WTC11 (cell line): ENCODE results near the gene WDFY4.
"Not testable (repeated sequence)": the region's sequence is repeated elsewhere in the genome, so short reads cannot be mapped to it uniquely, and the experiment has no call there.

Source experiments
- ATF2 ChIP-seq: sonication (generic); formaldehyde crosslinking; IDR thresholded peaks from 2 replicates; pipeline ENCODE4 v1.8.1; 2022; ENCODE audit warnings: low read depth, missing genetic modification reagents, borderline replicate concordance
- ATF6 ChIP-seq: sonication (generic); formaldehyde crosslinking; IDR thresholded peaks from 2 replicates; pipeline ENCODE4 v1.8.1; 2023; ENCODE audit warnings: mild to moderate bottlenecking, missing genetic modification reagents
- CREM ChIP-seq: sonication (generic); formaldehyde crosslinking; IDR thresholded peaks from 2 replicates; pipeline ENCODE4 v1.8.1; 2022; ENCODE audit warnings: mild to moderate bottlenecking, missing genetic modification reagents, moderate library complexity
- CTCF ChIP-seq: fragments of 200-600 bp; IDR thresholded peaks from 2 replicates; pipeline ENCODE4 v1.8.0; 2022; ENCODE audit warnings: antibody characterized with exemption
- ETV6 ChIP-seq: sonication (generic); formaldehyde crosslinking; IDR thresholded peaks from 2 replicates; pipeline ENCODE4 v1.8.1; 2022; ENCODE audit warnings: mild to moderate bottlenecking, missing genetic modification reagents
- FOXP1 ChIP-seq: sonication (generic); formaldehyde crosslinking; IDR thresholded peaks from 2 replicates; pipeline ENCODE4 v1.8.0; 2022; ENCODE audit warnings: missing genetic modification reagents, mild to moderate bottlenecking, moderate library complexity, borderline replicate concordance
- KAT7 ChIP-seq: sonication (generic); formaldehyde crosslinking; IDR thresholded peaks from 2 replicates; pipeline ENCODE4 v1.8.1; 2023; ENCODE audit warnings: missing genetic modification reagents, mild to moderate bottlenecking, borderline replicate concordance
- USF2 ChIP-seq: sonication (generic); formaldehyde crosslinking; IDR thresholded peaks from 2 replicates; pipeline ENCODE4 v1.8.1; 2023; ENCODE audit warnings: mild to moderate bottlenecking, missing genetic modification reagents, moderate library complexity
- ZNF121 ChIP-seq: sonication (generic); formaldehyde crosslinking; IDR thresholded peaks from 2 replicates; pipeline ENCODE4 v1.8.0; 2023; ENCODE audit warnings: missing genetic modification reagents
- ZNF423 ChIP-seq: fragments of 250-450 bp; sonication (Bioruptor Pico); IDR thresholded peaks from 2 replicates; pipeline ENCODE4 v2.1.2; 2022; ENCODE audit warnings: mild to moderate bottlenecking, moderate library complexity

GRCh38 chr10:48641099-48641690 lies 43.5 kb upstream of the WDFY4 start:
- not testable (repeated sequence) for TF ChIP-seq KAT7; ATF2 (CRISPR knock-in tag); ZNF423 (CRISPR knock-in tag); USF2 (CRISPR knock-in tag); FOXP1 (CRISPR knock-in tag); CTCF; ETV6 (CRISPR knock-in tag); ATF6; CREM; ZNF121 (CRISPR knock-in tag)
